Endodermal cell (in vitro differentiated cells): Measurements from ENCODE around the gene CD63. TPM values are rescaled to one million over a fixed set of nuclear protein-coding genes. Genes with fewer than 3 reads are reported as not detected.

Source experiments
- DNase-seq: peaks from one replicate; pipeline ENCODE4 v3.0.0-alpha.2; 2017
- H3K27ac ChIP-seq: 2 replicates; pipeline ENCODE4 v1.5.1; 2013; ENCODE audit warnings: mild to moderate bottlenecking, low read depth, low read length, moderate library complexity
- H3K27me3 ChIP-seq: 2 replicates; pipeline ENCODE4 v1.6.1; 2013; ENCODE audit warnings: mild to moderate bottlenecking, low read length, moderate library complexity; ENCODE audit not compliant: insufficient read depth, control insufficient read depth, poor library complexity, severe bottlenecking
- H3K36me3 ChIP-seq: 2 replicates; pipeline ENCODE4 v1.7.0; 2013; ENCODE audit warnings: mild to moderate bottlenecking, low read length, moderate library complexity; ENCODE audit not compliant: control insufficient read depth, insufficient read depth
- H3K4me1 ChIP-seq: one replicate; pipeline ENCODE4 v1.7.0; 2013; ENCODE audit warnings: low read length; ENCODE audit not compliant: control insufficient read depth, insufficient read depth
- H3K4me3 ChIP-seq: 2 replicates; pipeline ENCODE4 v1.5.1; 2013; ENCODE audit warnings: mild to moderate bottlenecking, low read length, moderate library complexity
- H3K9ac ChIP-seq: 2 replicates; pipeline ENCODE4 v1.6.1; 2013; ENCODE audit warnings: mild to moderate bottlenecking, low read length, moderate library complexity; ENCODE audit not compliant: poor library complexity, severe bottlenecking; ENCODE audit errors: extremely low read depth
- H3K9me3 ChIP-seq: 2 replicates; pipeline ENCODE4 v1.6.1; 2013; ENCODE audit warnings: mild to moderate bottlenecking, low read length, moderate library complexity; ENCODE audit not compliant: control insufficient read depth
- H3K27ac Mint-ChIP-seq: 2 replicates; pipeline ENCODE4 v1.8.0; 2020; ENCODE audit warnings: mixed read lengths
- H3K27me3 Mint-ChIP-seq: 2 replicates; pipeline ENCODE4 v1.8.0; 2021; ENCODE audit warnings: mild to moderate bottlenecking, mixed read lengths; ENCODE audit not compliant: insufficient read depth
- H3K36me3 Mint-ChIP-seq: 2 replicates; pipeline ENCODE4 v1.8.0; 2020; ENCODE audit warnings: low read depth, mixed read lengths
- H3K4me1 Mint-ChIP-seq: 2 replicates; pipeline ENCODE4 v1.8.0; 2020; ENCODE audit warnings: mixed read lengths
- H3K4me3 Mint-ChIP-seq: 2 replicates; pipeline ENCODE4 v1.8.0; 2020; ENCODE audit warnings: mild to moderate bottlenecking, moderate library complexity, mixed read lengths
- H3K9me3 Mint-ChIP-seq: 2 replicates; pipeline ENCODE4 v1.8.0; 2020; ENCODE audit warnings: mild to moderate bottlenecking, mixed read lengths
- CTCF ChIP-seq: fragments of 200-600 bp; sonication (generic); conservative IDR thresholded peaks from 2 replicates; pipeline ENCODE4 v1.5.0; 2021; ENCODE audit warnings: antibody characterized with exemption, mild to moderate bottlenecking
- WGBS, 2 experiments: methylation state at CpG; one replicate each; pipeline versions ENCODE4 v1.1.5 to v1.1.7; 2013; ENCODE audit warnings: missing lambda C conversion rate in 2 of 2, mixed read lengths in 1 of 2; ENCODE audit not compliant: insufficient coverage in 1 of 2, insufficient read length in 1 of 2; 5-methylcytosine and 5-hydroxymethylcytosine counted together
- total RNA-seq, 2 donors: library from RNA; stranded (reverse); fragmentation: NEBNext Ultra II Directional in 1 of 2; extraction: Animal tissue kit (Norgen Biotek cat#: 25700) in 1 of 2; gene quantifications; 2 replicates in 1 of 2; 3 replicates in 1 of 2; pipeline ENCODE4 v1.2.1, GENCODE V29; 2021

The CD63 gene
- total RNA-seq, 2 donors from 2014 or later: 879 to 1,041 TPM

- H3K4me3 Mint-ChIP-seq: no peak overlapping the region
- WGBS, 2 experiments: 96 to 100% methylated on average over 5 to 6 of the region's 6 CpGs
Observed at GRCh38 chr12:55696141-55696540, 32.7 kb downstream of the CD63 start.

GRCh38 chr12:55695349-55695748 is 33.5 kb downstream of the CD63 start:
- Mint-ChIP-seq H3K27ac (no peak overlapping the region), H3K27me3 (no peaks in the 10 kb centered on the region), H3K4me1 (no peaks in the 10 kb centered on the region), H3K36me3 (peaks cover 29% of the 10 kb centered on the region), H3K4me3 (no peak overlapping the region), H3K9me3 (no peaks in the 10 kb centered on the region)
- Histone ChIP-seq H3K27me3 (no peaks in the 10 kb centered on the region), H3K9me3 (no peaks in the 10 kb centered on the region), H3K4me1 (no peaks in the 10 kb centered on the region), H3K36me3 (no peaks in the 10 kb centered on the region), H3K27ac (no peak overlapping the region), H3K4me3 (no peak overlapping the region), H3K9ac (no peak overlapping the region)
- no peak for DNase-seq
- 93 to 95% methylated on average over 5 to 7 of the region's 7 CpGs for WGBS, 2 experiments
- TF ChIP-seq CTCF: no peak

More at GRCh38 chr12:55696141-55696540, 32.7 kb downstream of the CD63 start:
- H3K36me3 ChIP-seq: no peaks in the 10 kb centered on the region
- Mint-ChIP-seq H3K27ac (no peak overlapping the region), H3K9me3 (no peaks in the 10 kb centered on the region), H3K4me1 (no peaks in the 10 kb centered on the region), H3K36me3 (peaks cover 28% of the 10 kb centered on the region), H3K27me3 (no peaks in the 10 kb centered on the region)
- H3K4me1 ChIP-seq: no peaks in the 10 kb centered on the region
- DNase-seq: no peak
- H3K27ac ChIP-seq: no peak overlapping the region
- no peaks in the 10 kb centered on the region for H3K9me3 ChIP-seq
- H3K27me3 ChIP-seq: no peaks in the 10 kb centered on the region
- no peak overlapping the region for H3K9ac ChIP-seq
- no peak overlapping the region for H3K4me3 ChIP-seq
- TF ChIP-seq CTCF: no peak

- Mint-ChIP-seq H3K27me3 (no peaks in the 10 kb centered on the region), H3K27ac (no peak overlapping the region), H3K9me3 (no peaks in the 10 kb centered on the region), H3K4me1 (no peaks in the 10 kb centered on the region), H3K4me3 (no peak overlapping the region), H3K36me3 (peaks cover 29% of the 10 kb centered on the region)
- no peaks in the 10 kb centered on the region for H3K9me3 ChIP-seq
- H3K27ac ChIP-seq: no peak overlapping the region
- WGBS, 2 experiments: 76 to 96% methylated on average over 3 to 4 of the region's 4 CpGs
- H3K9ac ChIP-seq: no peak overlapping the region
- no peaks in the 10 kb centered on the region for H3K36me3 ChIP-seq
- no peak overlapping the region for H3K4me3 ChIP-seq
- no peak for TF ChIP-seq CTCF
- no peaks in the 10 kb centered on the region for H3K4me1 ChIP-seq
- no peak for DNase-seq
- no peaks in the 10 kb centered on the region for H3K27me3 ChIP-seq
Observed at GRCh38 chr12:55694651-55695050, 34.2 kb downstream of the CD63 start.
